Thoracic aorta (tissue), 2 donors: Measurements from ENCODE around the gene HNRNPH1. TPM values are rescaled to one million over a fixed set of nuclear protein-coding genes. Genes with fewer than 3 reads are reported as not detected.

Experiments used
- ATAC-seq: fragments of 150-250 bp; one replicate; pipeline ENCODE4 v1.8.0; 2017; ENCODE audit warnings: low read depth; ENCODE audit not compliant: insufficient number of reproducible peaks, low FRiP score
- DNase-seq: peaks from one replicate; pipeline ENCODE4 v3.0.0-alpha.2; 2020; ENCODE audit warnings: low spot score
- H3K27ac ChIP-seq, 2 donors: fragments of 200-600 bp; sonication (generic); 1 replicate in 1 of 2; 2 replicates in 1 of 2; pipeline ENCODE4 v1.5.1; 2016; ENCODE audit warnings: mild to moderate bottlenecking in 2 of 2, moderate library complexity in 2 of 2
- H3K27me3 ChIP-seq: fragments of 200-600 bp; sonication (generic); replicated peaks from 2 replicates; pipeline ENCODE4 v1.6.0; 2016; ENCODE audit warnings: mild to moderate bottlenecking; ENCODE audit not compliant: insufficient read depth
- H3K36me3 ChIP-seq: fragments of 200-600 bp; sonication (generic); one replicate; pipeline ENCODE4 v1.5.1; 2016
- H3K4me1 ChIP-seq, 2 donors: fragments of 200-600 bp; sonication (generic); 1 replicate in 1 of 2; 2 replicates in 1 of 2; pipeline versions ENCODE4 v1.5.1 to v1.6.0; 2016; ENCODE audit warnings: low read depth in 2 of 2, mild to moderate bottlenecking in 1 of 2; ENCODE audit not compliant: control insufficient read depth in 1 of 2
- H3K4me3 ChIP-seq: fragments of 200-600 bp; sonication (generic); 2 replicates; pipeline ENCODE4 v1.5.1; 2016; ENCODE audit warnings: mild to moderate bottlenecking
- H3K9me3 ChIP-seq: fragments of 200-600 bp; sonication (generic); 2 replicates; pipeline ENCODE4 v1.5.1; 2016
- CTCF ChIP-seq: fragments of 200-600 bp; sonication (generic); IDR thresholded peaks from one replicate; pipeline ENCODE4 v1.5.1; 2019; ENCODE audit warnings: antibody characterized with exemption
- total RNA-seq, 2 donors: library from RNA; depleted of rRNA; stranded (reverse); fragments of >200 nt; gene quantifications; one replicate each; pipeline versions ENCODE4 v1.1.0 to v1.2.3, GENCODE V29; 2016

Gene HNRNPH1
- total RNA-seq, 2 donors from 2014 or later, result 442 to 785 TPM

- H3K4me3 ChIP-seq, result peak overlapping the region; percentile 100
- no peak for TF ChIP-seq CTCF
- DNase-seq (no peak), ATAC-seq (no peak)
- H3K27me3 ChIP-seq, result no peaks in the 10 kb centered on the region
- peak overlapping the region; percentile 100 for H3K27ac ChIP-seq
- H3K36me3 ChIP-seq, result peaks cover 17% of the 10 kb centered on the region
- H3K9me3 ChIP-seq, result no peaks in the 10 kb centered on the region
- H3K4me1 ChIP-seq, result peaks cover 29 to 30% of the 10 kb centered on the region in 2 donors
Measured at GRCh38 chr5:179624841-179625271, 1.4 kb upstream of the HNRNPH1 start.

- H3K36me3 ChIP-seq, result peaks cover 17% of the 10 kb centered on the region
- no peak for TF ChIP-seq CTCF
Measured at GRCh38 chr5:179623906-179624741, 653 bp upstream of the HNRNPH1 start.

GRCh38 chr5:179621551-179622214, 1.8 kb downstream of the HNRNPH1 start:
- H3K36me3 ChIP-seq, result peaks cover 36% of the 10 kb centered on the region
- peak overlapping the region; percentile 73 to 79 for H3K27ac ChIP-seq

More at GRCh38 chr5:179623906-179624741, 653 bp upstream of the HNRNPH1 start:
- H3K27ac ChIP-seq, result peak overlapping the region; percentile 100
- ATAC-seq (peak; percentile 1), DNase-seq (no peak)
- no peaks in the 10 kb centered on the region for H3K9me3 ChIP-seq
- no peaks in the 10 kb centered on the region for H3K27me3 ChIP-seq
- H3K4me3 ChIP-seq, result peak overlapping the region; percentile 100
- peaks cover 36 to 37% of the 10 kb centered on the region in 2 donors for H3K4me1 ChIP-seq

GRCh38 chr5:179620703-179621350, 2.6 kb downstream of the HNRNPH1 start:
- Histone ChIP-seq H3K4me3 (peak overlapping the region; percentile 100), H3K27me3 (no peaks in the 10 kb centered on the region), H3K27ac (peak overlapping the region; percentile 36 to 79), H3K9me3 (no peaks in the 10 kb centered on the region), H3K4me1 (peaks cover 51 to 63% of the 10 kb centered on the region in 2 donors), H3K36me3 (peaks cover 43% of the 10 kb centered on the region)
- ATAC-seq, result no peak
- DNase-seq, result no peak
- TF ChIP-seq CTCF, result no peak

More at GRCh38 chr5:179621551-179622214, 1.8 kb downstream of the HNRNPH1 start:
- peak overlapping the region; percentile 100 for H3K4me3 ChIP-seq
- no peak for ATAC-seq
- no peaks in the 10 kb centered on the region for H3K9me3 ChIP-seq
- peaks cover 49 to 58% of the 10 kb centered on the region in 2 donors for H3K4me1 ChIP-seq
- no peak for TF ChIP-seq CTCF
- no peaks in the 10 kb centered on the region for H3K27me3 ChIP-seq
- DNase-seq, result no peak

GRCh38 chr5:179620293-179620692, 3.2 kb downstream of the HNRNPH1 start:
- Histone ChIP-seq H3K4me1 (peaks cover 51 to 66% of the 10 kb centered on the region in 2 donors), H3K4me3 (peak overlapping the region; percentile 100), H3K36me3 (peaks cover 48% of the 10 kb centered on the region), H3K27ac (peak overlapping the region; percentile 36 to 79), H3K9me3 (no peaks in the 10 kb centered on the region), H3K27me3 (no peaks in the 10 kb centered on the region)
- no peak for TF ChIP-seq CTCF
- no peak for DNase-seq
- ATAC-seq, result no peak
